Spinal cord (tissue), 10 donors: ENCODE data around the gene INSM1. TPM values are rescaled to one million over a fixed set of nuclear protein-coding genes. Genes with fewer than 3 reads are reported as not detected.
A peak's percentile ranks its signal among the peaks of the same experiment; 100 is the strongest.
"Not testable (repeated sequence)": the region's sequence is repeated elsewhere in the genome, so short reads cannot be mapped to it uniquely, and the experiment has no call there.

ENCODE experiments used
- DNase-seq, 6 donors: peaks; one replicate each; pipeline versions ENCODE4 v3.0.0 to v3.0.0-alpha.2; 2013 to 2015; ENCODE audit warnings: low spot score in 6 of 6, low read depth in 4 of 6
- H3K27ac ChIP-seq: one replicate; pipeline ENCODE4 v1.5.1; 2013; ENCODE audit warnings: low read depth, low read length, control low read depth
- H3K27me3 ChIP-seq: one replicate; pipeline ENCODE4 v1.6.1; 2013; ENCODE audit warnings: low read length; ENCODE audit not compliant: control insufficient read depth, insufficient read depth
- H3K36me3 ChIP-seq: one replicate; pipeline ENCODE4 v1.6.1; 2013; ENCODE audit warnings: low read length; ENCODE audit not compliant: control insufficient read depth, insufficient read depth
- H3K4me1 ChIP-seq: one replicate; pipeline ENCODE4 v1.6.1; 2013; ENCODE audit warnings: low read length; ENCODE audit not compliant: control insufficient read depth, insufficient read depth
- H3K4me3 ChIP-seq: one replicate; pipeline ENCODE4 v1.5.1; 2013; ENCODE audit warnings: low read depth, low read length, control low read depth
- H3K9me3 ChIP-seq: one replicate; pipeline ENCODE4 v1.6.1; 2013; ENCODE audit warnings: low read length; ENCODE audit not compliant: control insufficient read depth, insufficient read depth
- WGBS: methylation state at CpG from one replicate; pipeline ENCODE4 v1.1.5; 2013; ENCODE audit warnings: missing lambda C conversion rate; ENCODE audit not compliant: insufficient coverage; 5-methylcytosine and 5-hydroxymethylcytosine counted together
- polyA plus RNA-seq, 2 donors: library from polyadenylated mRNA; unstranded; fragments of 120-200 nt; gene quantifications; one replicate each; pipeline ENCODE4 v1.2.1, GENCODE V29; 2013; ENCODE audit not compliant: insufficient read length in 2 of 2
- total RNA-seq, 2 donors: library from RNA; depleted of rRNA in 1 of 2; stranded (reverse); fragments of 120-200 nt in 1 of 2; fragments of >200 nt in 1 of 2; gene quantifications; one replicate each; pipeline versions ENCODE4 v1.2.3 to v1.2.4, GENCODE V29; 2013 to 2014
- donor health status: healthy.

Gene INSM1
- total and polyA plus RNA-seq, 4 donors: 0.50 to 2.6 (median 1.5) TPM

- H3K36me3 ChIP-seq, H3K27me3 ChIP-seq, H3K27ac ChIP-seq, H3K9me3 ChIP-seq, H3K4me3 ChIP-seq, H3K4me1 ChIP-seq, DNase-seq: not testable (repeated sequence)
Measured at GRCh38 chr20:20355503-20355902, 12.4 kb upstream of the INSM1 start.

DNA sequence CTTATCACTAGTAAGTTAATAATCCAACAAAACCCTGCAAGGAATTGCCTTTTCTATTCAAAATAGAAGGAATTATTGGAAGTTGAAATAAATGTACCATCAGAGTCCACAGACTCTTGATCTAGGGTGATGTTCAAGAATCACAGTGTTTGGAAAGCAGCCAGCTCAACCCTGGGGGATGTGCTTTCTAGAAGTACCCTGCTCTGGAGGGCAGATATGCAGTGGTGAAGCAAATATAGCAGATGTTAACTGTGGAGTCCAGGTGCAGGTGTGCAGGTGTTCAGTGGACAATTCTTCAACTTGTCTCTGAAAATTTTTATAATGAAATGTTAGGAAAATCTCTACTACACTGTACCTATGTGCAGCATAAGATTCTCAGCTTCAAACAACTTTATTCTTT is 9.1 kb upstream of the INSM1 start:
- Histone ChIP-seq H3K36me3 (no peaks in the 10 kb centered on the region), H3K27me3 (peaks cover 40% of the 10 kb centered on the region), H3K9me3 (peaks cover 1% of the 10 kb centered on the region), H3K4me3 (no peak overlapping the region), H3K27ac (no peak overlapping the region), H3K4me1 (peaks cover 10% of the 10 kb centered on the region)
- DNase-seq: peak in 1 of 6 donors; percentile 29

- H3K27ac ChIP-seq: no peak overlapping the region
- no peak overlapping the region for H3K4me3 ChIP-seq
- DNase-seq: no peak
- H3K36me3 ChIP-seq: no peaks in the 10 kb centered on the region
- peaks cover 48% of the 10 kb centered on the region for H3K27me3 ChIP-seq
- peaks cover 1% of the 10 kb centered on the region for H3K9me3 ChIP-seq
- WGBS: no CpG with 5 or more reads among the region's 6 CpGs
- H3K4me1 ChIP-seq: peaks cover 19% of the 10 kb centered on the region
Measured at GRCh38 chr20:20359628-20360027, 8.3 kb upstream of the INSM1 start.

GRCh38 chr20:20360464-20360863 is 7.4 kb upstream of the INSM1 start:
- peak in 2 of 6 donors; percentile 86 to 89 for DNase-seq
- Histone ChIP-seq H3K36me3 (no peaks in the 10 kb centered on the region), H3K27me3 (peaks cover 56% of the 10 kb centered on the region), H3K9me3 (peaks cover under 1% of the 10 kb centered on the region), H3K4me1 (peaks cover 26% of the 10 kb centered on the region), H3K4me3 (no peak overlapping the region), H3K27ac (no peak overlapping the region)
- WGBS: 12% methylated on average over 5 of the region's 6 CpGs

GRCh38 chr20:20362774-20363433 is 5.0 kb upstream of the INSM1 start:
- Histone ChIP-seq H3K4me1 (peaks cover 37% of the 10 kb centered on the region), H3K27me3 (peaks cover 78% of the 10 kb centered on the region), H3K27ac (no peak overlapping the region), H3K4me3 (no peak overlapping the region), H3K36me3 (no peaks in the 10 kb centered on the region), H3K9me3 (no peaks in the 10 kb centered on the region)
- 0% methylated on average over 11 of the region's 17 CpGs for WGBS
- DNase-seq: peak in 2 of 6 donors; percentile 81 to 83

DNA sequence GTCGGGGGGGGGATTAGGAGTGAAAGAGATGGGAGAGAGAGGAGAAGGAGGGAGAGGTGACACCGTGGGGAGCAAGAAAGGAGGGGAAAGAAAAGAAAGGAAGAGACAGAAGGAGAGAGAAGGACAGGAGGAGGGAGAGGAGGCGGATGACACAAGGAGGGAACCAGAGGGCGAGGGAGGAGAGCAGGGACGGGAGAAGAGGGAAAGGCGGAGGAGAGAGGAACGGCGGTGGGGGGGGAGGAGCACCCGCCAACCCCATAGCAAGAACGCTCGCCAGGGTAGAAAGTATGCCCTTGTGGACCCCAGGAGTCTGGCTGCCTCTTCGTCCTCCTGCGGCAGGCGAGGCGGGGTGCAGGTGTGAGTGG is 4.5 kb upstream of the INSM1 start:
- peak in 1 of 6 donors; percentile 33 for DNase-seq
- Histone ChIP-seq H3K4me1 (peaks cover 37% of the 10 kb centered on the region), H3K4me3 (no peak overlapping the region), H3K27me3 (peaks cover 78% of the 10 kb centered on the region), H3K36me3 (no peaks in the 10 kb centered on the region), H3K9me3 (no peaks in the 10 kb centered on the region), H3K27ac (no peak overlapping the region)
- WGBS: 1% methylated on average over 15 of the region's 15 CpGs

DNA sequence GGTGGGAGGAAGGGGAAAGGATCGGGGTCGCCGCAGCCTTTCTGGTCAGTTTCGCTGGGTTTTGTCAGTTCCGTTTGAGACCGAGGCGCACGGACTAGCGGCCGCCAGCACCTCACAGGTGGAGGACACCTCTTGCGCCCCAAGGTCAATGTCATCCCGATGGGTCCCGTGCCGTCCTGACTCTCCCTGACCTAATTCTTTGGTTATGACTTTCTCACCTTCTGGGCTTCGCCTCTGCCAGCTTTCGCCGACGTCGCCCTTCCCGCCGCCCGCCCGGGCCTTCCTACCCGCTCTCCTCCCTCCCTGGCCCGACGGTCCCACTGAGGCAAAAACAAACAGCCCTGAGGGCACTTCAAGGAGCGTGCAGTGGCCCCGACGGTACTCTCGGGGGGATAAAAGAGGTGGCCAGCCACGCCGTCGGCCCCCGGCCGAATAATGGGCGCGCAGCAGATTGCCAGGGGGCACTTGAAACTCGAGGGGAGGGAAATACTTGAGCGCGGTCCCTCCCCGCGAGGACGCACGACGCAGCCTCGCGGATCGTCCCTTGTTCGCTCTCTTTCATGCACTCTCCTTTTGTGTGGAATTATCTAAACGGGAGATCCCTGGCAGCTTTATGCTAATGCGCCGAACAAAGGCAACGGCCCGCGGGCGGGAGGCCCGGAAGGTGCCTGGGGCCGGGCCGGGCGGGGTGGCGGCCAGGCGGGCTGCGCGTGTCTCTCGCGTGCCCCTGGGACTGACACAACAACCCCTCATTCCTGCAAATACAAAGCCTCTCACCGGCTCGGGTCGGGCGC is 3.9 kb upstream of the INSM1 start:
- peak in 2 of 6 donors; percentile 49 to 62 for DNase-seq
- Histone ChIP-seq H3K4me1 (peaks cover 37% of the 10 kb centered on the region), H3K36me3 (no peaks in the 10 kb centered on the region), H3K27me3 (peaks cover 78% of the 10 kb centered on the region), H3K4me3 (no peak overlapping the region), H3K27ac (no peak overlapping the region), H3K9me3 (no peaks in the 10 kb centered on the region)
- under 1% methylated on average over 70 of the region's 70 CpGs for WGBS

DNA sequence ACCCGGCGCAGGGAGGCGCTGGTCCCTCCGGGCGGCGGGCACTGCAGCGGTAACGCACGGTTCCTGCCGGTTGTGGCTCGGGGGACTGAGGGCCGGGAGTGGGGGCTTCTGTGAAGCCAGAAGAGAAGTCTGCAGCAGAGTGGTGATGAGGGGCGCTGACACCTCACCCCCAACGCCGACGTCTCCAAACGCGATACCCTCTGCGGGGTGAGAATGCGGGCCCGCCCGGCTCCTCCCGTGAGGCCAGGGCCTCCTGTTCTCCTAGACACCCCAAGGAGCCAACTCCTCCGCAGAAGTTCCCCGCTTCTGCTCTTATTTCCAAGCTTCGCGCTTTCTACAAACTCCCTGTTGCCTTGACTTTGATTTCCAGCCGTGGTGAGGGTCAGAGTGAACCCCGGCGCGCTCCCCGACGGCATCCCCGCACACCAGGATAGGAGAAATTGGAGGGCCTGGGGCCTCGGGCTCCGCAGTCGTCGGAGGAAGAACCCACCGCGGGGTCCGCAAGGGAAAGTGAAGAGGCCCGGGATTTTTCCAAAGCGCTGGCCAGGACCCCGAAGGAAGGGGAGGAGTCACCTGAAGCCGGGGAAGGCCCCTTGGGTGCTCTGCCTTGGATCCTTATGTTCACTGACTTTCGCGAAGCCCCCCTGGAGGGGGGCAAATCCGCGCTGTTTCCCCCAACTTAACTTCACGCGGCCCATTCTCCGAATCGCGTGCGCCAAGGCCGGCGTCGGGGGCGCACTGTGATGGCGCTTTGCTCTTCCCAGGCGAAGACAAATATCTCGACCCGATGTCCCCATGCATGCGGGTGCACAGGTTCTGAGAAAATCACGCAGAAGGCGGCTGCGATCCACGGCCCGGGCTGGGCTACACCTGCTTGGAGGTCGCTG is 3.1 kb upstream of the INSM1 start:
- no peak overlapping the region for H3K27ac ChIP-seq
- H3K4me1 ChIP-seq: peaks cover 44% of the 10 kb centered on the region
- no peaks in the 10 kb centered on the region for H3K36me3 ChIP-seq
- 5% methylated on average over 70 of the region's 70 CpGs for WGBS
- H3K9me3 ChIP-seq: no peaks in the 10 kb centered on the region
- DNase-seq: peak in 1 of 6 donors; percentile 30
- H3K4me3 ChIP-seq: no peak overlapping the region
- H3K27me3 ChIP-seq: peaks cover 81% of the 10 kb centered on the region

DNA sequence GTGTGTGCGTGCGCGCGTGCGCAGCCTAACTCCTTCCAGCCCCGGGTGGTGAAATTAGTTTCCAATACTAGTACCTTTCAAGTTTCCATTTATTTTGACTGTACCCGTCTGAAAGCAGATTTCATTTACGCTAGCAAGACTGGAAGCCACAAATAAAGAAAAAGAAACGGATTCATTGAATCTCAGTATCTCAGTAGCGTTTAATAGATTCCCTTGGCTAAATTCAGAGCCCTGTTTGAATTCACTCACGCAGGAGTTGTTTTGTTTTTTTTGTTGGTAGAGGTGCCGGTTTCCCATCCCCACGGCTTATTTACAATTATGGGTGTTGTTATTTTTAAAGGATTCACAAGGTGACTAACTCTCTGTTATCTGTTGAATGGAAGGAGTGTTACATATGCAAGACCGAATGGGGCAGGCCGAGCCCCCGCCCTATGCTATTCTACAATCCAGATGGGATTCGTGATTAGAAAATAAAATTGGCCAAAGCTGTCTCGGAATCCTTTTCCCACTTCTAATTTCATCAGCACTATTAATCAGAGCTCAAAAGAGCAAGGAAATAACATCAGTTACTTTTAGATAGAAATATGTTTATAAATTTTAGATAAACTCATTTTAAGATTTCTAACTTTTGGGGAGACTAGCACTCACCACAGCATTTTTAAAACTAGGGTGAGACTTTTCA is 2.3 kb upstream of the INSM1 start:
- H3K9me3 ChIP-seq: no peaks in the 10 kb centered on the region
- no peak overlapping the region for H3K4me3 ChIP-seq
- no peaks in the 10 kb centered on the region for H3K36me3 ChIP-seq
- DNase-seq: peak in 1 of 6 donors; percentile 40
- H3K27me3 ChIP-seq: peaks cover 82% of the 10 kb centered on the region
- H3K4me1 ChIP-seq: peaks cover 46% of the 10 kb centered on the region
- 9% methylated on average over 9 of the region's 18 CpGs for WGBS
- no peak overlapping the region for H3K27ac ChIP-seq
